WERI-Rb-1 (cell line): ENCODE results near the gene MLX.

ENCODE experiments used
- DNase-seq: peaks from one replicate; pipeline ENCODE4 v3.0.0-alpha.2; 2020
- H3K27ac ChIP-seq: fragments of 250-450 bp; sonication (Bioruptor Pico); 2 replicates; pipeline ENCODE4 v1.5.1; 2020; ENCODE audit warnings: mild to moderate bottlenecking, moderate library complexity
- H3K27me3 ChIP-seq: fragments of 250-450 bp; sonication (Bioruptor Pico); 2 replicates; pipeline ENCODE4 v1.5.1; 2021; ENCODE audit warnings: mild to moderate bottlenecking, low read depth, moderate library complexity; ENCODE audit not compliant: insufficient read depth, severe bottlenecking
- H3K36me3 ChIP-seq: fragments of 250-450 bp; sonication (Bioruptor Pico); 2 replicates; pipeline ENCODE4 v1.5.1; 2020; ENCODE audit warnings: mild to moderate bottlenecking, moderate library complexity
- H3K4me3 ChIP-seq: 2 replicates; pipeline ENCODE4 v1.5.1; 2011; ENCODE audit warnings: low read depth, mild to moderate bottlenecking, control low read depth, low read length
- H3K9me3 ChIP-seq: fragments of 250-450 bp; sonication (Bioruptor Pico); 2 replicates; pipeline ENCODE4 v1.5.1; 2021; ENCODE audit warnings: mild to moderate bottlenecking, moderate library complexity; ENCODE audit not compliant: severe bottlenecking
- CTCF ChIP-seq: IDR thresholded peaks from 2 replicates; pipeline ENCODE4 v1.5.1; 2011; ENCODE audit warnings: low read depth, mild to moderate bottlenecking, control low read depth, inconsistent platforms, low read length

MLX gene

GRCh38 chr17:42560246-42560645, 6.7 kb upstream of the MLX start:
- Histone ChIP-seq H3K9me3 (no peaks in the 10 kb centered on the region), H3K4me3 (no peak overlapping the region), H3K27me3 (no peaks in the 10 kb centered on the region), H3K36me3 (peaks cover 23% of the 10 kb centered on the region), H3K27ac (no peak overlapping the region)
- TF ChIP-seq CTCF = no peak
- no peak for DNase-seq

GRCh38 chr17:42561897-42562387, 5.0 kb upstream of the MLX start, which contains the start of gene COASY:
TSS of gene COASY (plus strand) at chr17:42562148. CDS start at chr17:42562623, 475 bp downstream.
- Histone ChIP-seq H3K36me3 (peaks cover 37% of the 10 kb centered on the region), H3K9me3 (no peaks in the 10 kb centered on the region), H3K4me3 (peak within 1 kb of the TSS; percentile 95), H3K27me3 (no peaks in the 10 kb centered on the region), H3K27ac (peak within 1 kb of the TSS; percentile 85)
- DNase-seq = peak; percentile 99
- no peak for TF ChIP-seq CTCF

- H3K27ac ChIP-seq = peak overlapping the region; percentile 85
- peak overlapping the region; percentile 95 for H3K4me3 ChIP-seq
- no peak for TF ChIP-seq CTCF
- peak; percentile 66 for DNase-seq
- peaks cover 44% of the 10 kb centered on the region for H3K36me3 ChIP-seq
- H3K9me3 ChIP-seq = no peaks in the 10 kb centered on the region
- no peaks in the 10 kb centered on the region for H3K27me3 ChIP-seq
Measured at GRCh38 chr17:42562388-42563142, 4.3 kb upstream of the MLX start.

GRCh38 chr17:42563143-42563509, 3.8 kb upstream of the MLX start:
- Histone ChIP-seq H3K27ac (peak overlapping the region; percentile 85), H3K27me3 (no peaks in the 10 kb centered on the region), H3K4me3 (peak overlapping the region; percentile 95), H3K9me3 (no peaks in the 10 kb centered on the region), H3K36me3 (peaks cover 48% of the 10 kb centered on the region)
- DNase-seq = peak; percentile 9
- no peak for TF ChIP-seq CTCF

GRCh38 chr17:42563543-42563942, 3.4 kb upstream of the MLX start:
- H3K36me3 ChIP-seq = peaks cover 52% of the 10 kb centered on the region
- no peak overlapping the region for H3K27ac ChIP-seq
- DNase-seq = no peak

More at GRCh38 chr17:42563543-42563942, 3.4 kb upstream of the MLX start:
- Histone ChIP-seq H3K9me3 (no peaks in the 10 kb centered on the region), H3K4me3 (no peak overlapping the region), H3K27me3 (no peaks in the 10 kb centered on the region)
- TF ChIP-seq CTCF = no peak
